Chondrocyte (in vitro differentiated cells): ENCODE results near the gene APBB2. TPM values are rescaled to one million over a fixed set of nuclear protein-coding genes. Genes with fewer than 3 reads are reported as not detected.

Experiments used
- DNase-seq: peaks from one replicate; pipeline ENCODE4 v3.0.0; 2021; ENCODE audit warnings: mixed read lengths, low spot score
- H3K27ac Mint-ChIP-seq: one replicate; pipeline ENCODE4 v1.8.0; 2021; ENCODE audit warnings: mild to moderate bottlenecking, moderate library complexity, mixed read lengths; ENCODE audit not compliant: unreplicated experiment
- H3K27me3 Mint-ChIP-seq: 2 replicates; pipeline ENCODE4 v1.8.0; 2021; ENCODE audit warnings: low read depth, mixed read lengths
- H3K36me3 Mint-ChIP-seq: 2 replicates; pipeline ENCODE4 v1.8.0; 2021; ENCODE audit warnings: low read depth, mixed read lengths
- H3K4me1 Mint-ChIP-seq: 2 replicates; pipeline ENCODE4 v1.8.0; 2021; ENCODE audit warnings: low read depth, mild to moderate bottlenecking, mixed read lengths
- H3K4me3 Mint-ChIP-seq: one replicate; pipeline ENCODE4 v1.8.0; 2021; ENCODE audit warnings: mild to moderate bottlenecking, moderate library complexity, mixed read lengths; ENCODE audit not compliant: unreplicated experiment
- H3K9me3 Mint-ChIP-seq: 2 replicates; pipeline ENCODE4 v1.8.0; 2021; ENCODE audit warnings: low read depth, mixed read lengths
- total RNA-seq: library from RNA; stranded (reverse); gene quantifications from 3 replicates; pipeline ENCODE4 v1.2.1, GENCODE V29; 2021
- TF ChIP-seq, protein P1 (sequence below): fragments of 200-600 bp; sonication (generic); IDR thresholded peaks from 2 replicates; pipeline ENCODE4 v1.5.0; 2021; ENCODE audit warnings: antibody characterized with exemption, mild to moderate bottlenecking, moderate library complexity

Gene APBB2
- total RNA-seq, 1 donor from 2014 or later = 119 TPM

GRCh38 chr4:40886931-40887763 lies 327.2 kb downstream of the APBB2 start:
- TF ChIP-seq, protein P1, sequence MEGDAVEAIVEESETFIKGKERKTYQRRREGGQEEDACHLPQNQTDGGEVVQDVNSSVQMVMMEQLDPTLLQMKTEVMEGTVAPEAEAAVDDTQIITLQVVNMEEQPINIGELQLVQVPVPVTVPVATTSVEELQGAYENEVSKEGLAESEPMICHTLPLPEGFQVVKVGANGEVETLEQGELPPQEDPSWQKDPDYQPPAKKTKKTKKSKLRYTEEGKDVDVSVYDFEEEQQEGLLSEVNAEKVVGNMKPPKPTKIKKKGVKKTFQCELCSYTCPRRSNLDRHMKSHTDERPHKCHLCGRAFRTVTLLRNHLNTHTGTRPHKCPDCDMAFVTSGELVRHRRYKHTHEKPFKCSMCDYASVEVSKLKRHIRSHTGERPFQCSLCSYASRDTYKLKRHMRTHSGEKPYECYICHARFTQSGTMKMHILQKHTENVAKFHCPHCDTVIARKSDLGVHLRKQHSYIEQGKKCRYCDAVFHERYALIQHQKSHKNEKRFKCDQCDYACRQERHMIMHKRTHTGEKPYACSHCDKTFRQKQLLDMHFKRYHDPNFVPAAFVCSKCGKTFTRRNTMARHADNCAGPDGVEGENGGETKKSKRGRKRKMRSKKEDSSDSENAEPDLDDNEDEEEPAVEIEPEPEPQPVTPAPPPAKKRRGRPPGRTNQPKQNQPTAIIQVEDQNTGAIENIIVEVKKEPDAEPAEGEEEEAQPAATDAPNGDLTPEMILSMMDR = no peak
- H3K9me3 Mint-ChIP-seq = no peaks in the 10 kb centered on the region
- no peak overlapping the region for H3K4me3 Mint-ChIP-seq
- DNase-seq = no peak
- H3K27ac Mint-ChIP-seq = peak overlapping the region; percentile 57
- no peaks in the 10 kb centered on the region for H3K27me3 Mint-ChIP-seq
- H3K36me3 Mint-ChIP-seq = peaks cover 36% of the 10 kb centered on the region
- peaks cover 6% of the 10 kb centered on the region for H3K4me1 Mint-ChIP-seq

- DNase-seq = no peak
- peaks cover 19% of the 10 kb centered on the region for H3K4me1 Mint-ChIP-seq
- TF ChIP-seq, protein P1 = no peak
- H3K27me3 Mint-ChIP-seq = no peaks in the 10 kb centered on the region
- peaks cover 40% of the 10 kb centered on the region for H3K36me3 Mint-ChIP-seq
- H3K9me3 Mint-ChIP-seq = no peaks in the 10 kb centered on the region
- no peak overlapping the region for H3K4me3 Mint-ChIP-seq
- H3K27ac Mint-ChIP-seq = no peak overlapping the region
These were observed 332.5 kb downstream of the APBB2 start for GRCh38 chr4:40881851-40882250.

DNA sequence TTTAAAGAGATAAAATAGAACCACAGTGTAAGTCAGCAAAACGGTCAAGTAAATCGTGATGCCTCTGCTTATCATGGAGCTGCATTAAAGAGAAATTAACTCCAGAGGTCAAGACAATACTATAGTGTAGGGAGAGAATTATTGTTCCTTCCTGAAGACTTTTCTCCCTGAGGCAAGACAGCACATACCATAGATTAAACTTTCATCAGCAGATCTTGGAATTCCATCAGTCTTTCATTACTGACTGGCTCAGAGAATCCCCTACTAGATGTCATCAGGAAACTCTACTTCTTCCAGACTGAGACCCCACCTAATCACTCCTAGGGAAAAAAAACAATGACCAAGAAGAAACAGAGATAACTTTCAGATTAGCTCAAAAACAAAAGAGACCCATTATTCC lies 333.2 kb downstream of the APBB2 start:
- H3K9me3 Mint-ChIP-seq = no peaks in the 10 kb centered on the region
- DNase-seq = no peak
- TF ChIP-seq, protein P1 = no peak
- peaks cover 19% of the 10 kb centered on the region for H3K4me1 Mint-ChIP-seq
- H3K36me3 Mint-ChIP-seq = peaks cover 40% of the 10 kb centered on the region
- no peak overlapping the region for H3K4me3 Mint-ChIP-seq
- H3K27me3 Mint-ChIP-seq = no peaks in the 10 kb centered on the region
- H3K27ac Mint-ChIP-seq = no peak overlapping the region

- TF ChIP-seq, protein P1 = no peak
These were observed 335.7 kb downstream of the APBB2 start for GRCh38 chr4:40878548-40879055.

DNA sequence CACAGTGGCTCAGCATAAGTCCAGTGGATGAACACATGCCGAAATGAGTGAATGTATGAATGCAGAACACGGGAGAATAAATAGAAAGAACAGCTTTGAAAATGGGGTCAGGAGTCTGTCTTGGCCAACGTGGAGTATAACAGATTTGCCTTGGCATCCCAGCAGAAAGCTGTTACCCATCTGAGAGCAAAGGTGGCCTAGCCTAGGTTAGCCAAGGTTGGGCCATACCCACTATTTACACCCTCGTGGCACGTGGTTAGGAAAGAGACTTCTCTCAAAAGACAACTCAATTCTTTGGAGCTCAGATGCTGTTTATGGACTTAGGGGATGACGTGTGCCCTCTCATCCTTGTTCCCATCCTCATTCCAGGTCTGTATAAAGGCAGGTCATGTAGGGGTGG lies 337.3 kb downstream of the APBB2 start:
- TF ChIP-seq, protein P1 = no peak
- H3K27me3 Mint-ChIP-seq = no peaks in the 10 kb centered on the region
- peaks cover 27% of the 10 kb centered on the region for H3K36me3 Mint-ChIP-seq
- peaks cover 19% of the 10 kb centered on the region for H3K4me1 Mint-ChIP-seq
- H3K9me3 Mint-ChIP-seq = no peaks in the 10 kb centered on the region
- no peak overlapping the region for H3K27ac Mint-ChIP-seq
- DNase-seq = no peak
- no peak overlapping the region for H3K4me3 Mint-ChIP-seq

More at GRCh38 chr4:40878548-40879055, 335.7 kb downstream of the APBB2 start:
- Mint-ChIP-seq H3K36me3 (peaks cover 33% of the 10 kb centered on the region), H3K4me1 (peaks cover 19% of the 10 kb centered on the region), H3K9me3 (no peaks in the 10 kb centered on the region), H3K4me3 (no peak overlapping the region), H3K27me3 (no peaks in the 10 kb centered on the region), H3K27ac (peak overlapping the region; percentile 55)
- DNase-seq = no peak
